GM18870 (cell line): ENCODE results near the gene ZFAND6.
"Not testable (repeated sequence)": the region's sequence is repeated elsewhere in the genome, so short reads cannot be mapped to it uniquely, and the experiment has no call there.

Source experiments
- ATAC-seq: cut with Tn5 transposase; IDR thresholded peaks from one replicate; pipeline ENCODE4 v1.9.1; 2021; ENCODE audit warnings: moderate library complexity; ENCODE audit not compliant: unreplicated experiment

The ZFAND6 gene

DNA sequence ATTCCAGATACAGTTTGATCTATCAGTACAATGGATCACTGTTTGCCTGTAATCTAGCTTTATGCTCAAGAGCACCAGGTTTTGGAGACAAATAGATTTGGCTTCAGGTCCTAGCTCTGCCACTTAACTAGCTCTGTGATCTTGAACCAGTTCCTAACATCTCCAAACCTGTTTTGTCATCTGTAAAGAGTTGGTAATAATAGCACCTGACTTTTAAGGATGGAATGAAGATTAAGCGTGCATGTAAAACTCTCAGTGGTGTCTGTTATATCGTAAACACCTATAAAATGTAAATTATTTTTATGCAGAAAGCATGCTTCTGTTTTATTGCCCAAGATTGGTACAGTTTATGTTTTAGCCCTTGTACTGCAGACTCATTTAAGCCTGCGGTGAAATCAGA is 36.5 kb downstream of the ZFAND6 start:
- ATAC-seq, result no peak

DNA sequence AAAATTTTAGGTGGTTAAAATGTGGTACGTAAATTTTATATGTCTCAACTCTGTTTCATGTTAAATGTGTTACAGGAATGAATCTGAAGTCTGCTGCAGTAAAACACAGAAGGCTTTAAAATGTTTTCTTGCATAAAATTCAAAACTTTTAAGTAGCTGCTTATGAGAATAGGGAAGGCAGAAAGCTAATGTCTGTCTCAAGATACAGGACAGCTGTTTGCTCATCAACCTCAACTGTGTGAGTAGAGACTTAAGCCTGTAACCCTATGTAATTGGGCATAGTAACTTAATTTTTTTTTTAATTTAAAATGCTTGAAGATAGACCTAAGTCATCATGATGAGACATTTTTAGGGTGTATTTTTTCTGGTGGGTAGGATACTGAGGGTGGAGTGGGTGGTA is 38.9 kb downstream of the ZFAND6 start:
- ATAC-seq, result no peak

DNA sequence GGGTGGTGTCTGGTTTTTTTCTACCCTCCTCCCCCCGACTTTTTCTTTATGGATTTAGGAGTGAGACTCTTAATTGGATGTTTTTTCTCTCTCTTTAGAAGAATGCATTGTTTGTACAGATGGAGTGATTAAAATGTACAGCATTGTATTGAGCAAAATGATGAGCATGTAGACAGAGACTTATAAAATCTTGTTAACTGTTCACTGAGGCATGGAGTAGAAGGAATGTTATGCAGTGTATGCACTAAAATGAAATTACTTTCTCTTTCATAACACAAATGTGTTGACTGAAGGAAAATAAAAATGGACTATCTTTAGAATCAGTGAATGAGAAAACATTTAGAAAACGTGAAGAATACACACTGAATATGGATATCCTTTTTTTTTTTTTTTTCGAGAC is 39.8 kb downstream of the ZFAND6 start:
- ATAC-seq, result peak; percentile 35

DNA sequence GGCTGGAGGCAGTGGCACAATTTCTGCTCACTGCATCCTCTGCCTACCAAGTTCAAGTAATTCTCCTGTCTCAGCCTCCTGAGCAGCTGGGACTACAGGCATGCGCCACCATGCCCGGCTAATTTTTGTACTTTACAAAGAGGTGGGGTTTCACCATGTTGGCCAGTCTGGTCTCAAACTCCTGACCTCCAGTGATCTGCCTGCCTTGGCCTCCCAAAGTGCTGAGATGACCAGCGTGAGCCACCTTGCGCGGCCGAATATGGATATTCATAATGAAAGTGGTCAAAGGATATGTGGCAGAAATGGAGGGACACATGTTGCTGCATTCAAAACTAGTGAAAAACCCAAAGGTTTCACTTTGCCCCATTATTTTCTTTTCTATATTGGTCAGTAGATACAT is 40.2 kb downstream of the ZFAND6 start:
- ATAC-seq, result peak; percentile 58

DNA sequence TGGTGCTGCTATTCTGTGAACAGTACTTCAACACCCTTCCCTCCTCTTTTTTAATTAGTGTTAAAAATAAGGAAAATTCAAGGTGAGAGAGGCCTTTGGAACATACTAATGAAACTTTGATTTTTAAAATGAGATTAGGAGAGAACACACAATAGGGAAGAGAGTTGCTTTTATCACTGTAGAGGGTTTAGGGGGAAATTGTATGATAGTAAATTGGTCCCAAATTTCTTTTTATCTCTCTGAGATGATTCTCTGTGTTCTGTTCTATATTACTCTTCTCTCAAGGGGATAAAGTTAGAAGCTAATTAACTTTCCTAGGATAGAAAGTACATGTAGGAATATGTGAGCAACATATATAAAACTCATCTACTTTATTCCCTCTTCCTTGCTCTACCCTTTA is 40.8 kb downstream of the ZFAND6 start:
- no peak for ATAC-seq

DNA sequence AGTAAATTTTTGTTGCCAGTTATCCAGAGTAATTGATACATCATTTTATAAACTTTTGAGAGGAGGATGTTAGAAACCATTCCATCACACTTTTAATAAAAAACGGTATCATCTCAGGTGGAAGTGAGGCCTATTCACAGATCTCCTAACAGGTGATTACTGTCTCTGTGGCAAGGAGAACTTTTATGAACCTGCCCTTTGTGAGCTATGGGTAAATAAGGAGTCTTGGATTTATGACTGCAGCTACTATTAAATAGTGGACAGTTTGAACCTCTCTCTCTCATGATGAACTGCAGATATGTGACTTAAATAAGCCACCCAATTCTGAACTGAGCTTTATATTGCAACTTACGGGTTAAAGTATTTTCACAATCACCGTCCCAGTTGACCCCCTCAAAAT is 45.7 kb downstream of the ZFAND6 start:
- ATAC-seq, result no peak

DNA sequence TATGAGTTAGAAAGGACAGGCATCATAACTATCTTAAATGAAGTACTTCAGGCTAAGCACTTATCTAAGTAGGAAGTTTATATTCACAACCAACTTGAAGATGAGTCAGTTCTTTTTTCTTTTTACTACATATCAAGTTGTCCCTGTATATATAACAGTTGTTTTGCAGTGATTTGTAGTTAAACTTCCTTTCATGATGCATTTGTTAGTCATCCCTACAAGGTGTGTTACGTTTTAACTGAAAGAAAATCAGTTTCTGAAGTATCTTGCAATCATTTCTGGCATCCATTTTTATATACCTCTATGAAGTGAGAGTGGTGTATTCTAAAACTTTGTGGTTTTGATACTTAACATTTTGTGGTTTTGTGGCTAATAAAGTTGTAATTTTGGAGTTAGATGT is 46.1 kb downstream of the ZFAND6 start:
- ATAC-seq, result no peak

DNA sequence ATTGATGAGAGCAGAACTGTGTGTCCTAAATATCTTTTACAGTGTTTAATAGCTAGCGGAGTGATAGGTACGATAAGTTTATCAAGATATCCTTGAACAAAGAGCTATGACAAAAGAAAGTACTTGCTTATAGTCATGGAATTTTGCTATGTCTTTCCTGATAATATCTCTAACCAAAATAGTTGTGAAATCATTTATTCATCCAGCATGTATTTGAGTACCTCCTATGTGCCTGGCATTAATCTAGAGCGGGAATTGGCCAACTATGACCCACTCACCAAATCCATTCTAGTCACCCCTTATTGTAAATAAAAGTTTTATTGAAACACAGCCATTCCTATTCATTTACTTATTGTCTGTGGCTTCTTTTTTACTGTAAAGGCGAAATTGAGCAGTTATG is 46.6 kb downstream of the ZFAND6 start:
- ATAC-seq, result no peak

DNA sequence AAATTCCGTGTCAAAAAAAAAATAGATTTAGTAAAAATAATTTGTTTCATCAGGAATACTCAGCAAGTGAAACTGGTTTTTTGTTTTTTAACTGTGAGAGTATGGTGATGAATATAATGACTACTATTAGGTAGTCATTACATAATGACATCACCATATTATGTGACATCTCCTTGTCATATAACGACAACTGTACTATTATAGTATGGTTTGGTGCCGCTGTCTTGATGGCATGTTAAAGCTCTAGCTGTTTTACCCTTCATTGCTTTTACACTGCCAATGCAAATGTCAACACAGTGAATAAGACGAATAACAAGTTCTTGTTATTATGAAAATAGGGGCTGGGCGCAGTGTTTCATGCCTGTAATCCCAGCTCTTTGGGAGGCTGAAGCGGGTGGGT is 47.7 kb downstream of the ZFAND6 start:
- no peak for ATAC-seq

DNA sequence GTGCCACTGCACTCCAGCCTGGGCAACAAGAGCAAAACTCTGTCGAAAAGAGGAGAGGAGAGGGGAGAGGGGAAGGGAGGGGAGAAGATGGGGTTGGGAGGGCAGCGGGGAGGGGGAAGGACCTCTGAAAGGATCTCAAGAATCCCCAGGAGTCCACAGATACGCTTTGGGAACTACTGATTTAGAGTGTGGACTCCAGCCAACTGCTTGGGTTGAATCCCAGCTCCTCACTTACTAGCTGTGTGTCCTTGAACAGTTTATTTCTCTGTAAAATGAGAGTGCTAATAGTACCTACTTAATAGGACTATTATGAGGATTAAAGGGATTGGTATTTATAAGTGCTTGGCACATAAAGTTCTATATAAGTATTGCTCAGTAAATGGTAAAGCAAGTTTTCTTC is 48.3 kb downstream of the ZFAND6 start:
- ATAC-seq, result no peak

DNA sequence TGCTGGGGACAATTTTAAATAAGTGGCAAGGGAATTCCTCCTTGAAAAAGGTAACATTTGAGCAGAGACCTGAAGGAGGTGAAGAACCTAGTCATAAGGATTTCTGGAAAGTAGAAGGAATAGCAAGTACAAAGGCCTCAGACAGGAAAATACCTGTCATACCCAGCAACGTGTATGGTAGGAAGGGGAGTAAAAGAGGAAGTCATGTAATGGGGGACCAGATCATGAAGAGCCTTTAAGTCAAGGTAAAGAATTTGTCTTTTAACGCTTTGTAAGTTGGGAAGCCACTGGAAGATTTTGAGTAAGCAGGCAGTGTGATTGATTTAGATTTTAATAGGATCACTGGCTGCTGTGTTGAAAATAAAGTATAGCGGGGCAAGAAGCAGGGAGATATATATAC is 49.9 kb downstream of the ZFAND6 start:
- ATAC-seq, result no peak

DNA sequence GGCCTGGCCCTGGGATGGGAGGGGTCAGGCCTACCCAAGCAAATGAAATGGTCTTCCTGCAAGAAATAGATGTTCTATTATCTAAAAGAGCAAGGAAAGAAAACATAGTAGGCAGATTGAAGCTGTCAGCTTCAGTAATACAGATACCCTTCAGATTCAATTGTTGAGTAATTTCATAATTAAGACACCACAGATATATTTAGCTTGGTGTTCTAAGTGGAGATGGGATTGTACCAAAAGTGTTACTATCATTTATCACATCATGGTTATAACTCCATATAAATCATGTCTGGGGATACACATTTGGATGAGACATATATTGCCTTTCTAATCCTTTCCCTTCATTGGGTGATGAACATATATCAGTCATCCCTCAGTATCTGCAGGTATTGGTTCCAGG is 51.4 kb downstream of the ZFAND6 start:
- no peak for ATAC-seq

DNA sequence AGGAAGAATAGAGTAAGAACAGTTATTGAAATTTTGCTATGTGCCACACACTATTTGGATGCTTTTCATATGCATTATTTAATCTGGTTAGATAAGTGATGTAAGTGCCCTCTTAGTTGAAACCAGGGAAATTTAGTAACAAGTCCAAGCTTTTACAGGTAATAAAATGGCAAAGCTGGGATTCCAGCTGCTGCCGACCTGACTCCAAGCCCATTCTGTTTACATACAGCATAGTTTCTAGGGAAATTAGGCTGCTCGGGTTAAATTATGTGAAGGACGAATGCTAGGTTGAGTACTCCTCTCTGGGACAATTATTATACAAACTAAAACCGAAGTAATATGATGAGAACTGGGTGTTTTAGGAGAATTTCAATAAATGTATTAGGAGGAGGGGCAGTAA is 54.6 kb downstream of the ZFAND6 start:
- no peak for ATAC-seq

DNA sequence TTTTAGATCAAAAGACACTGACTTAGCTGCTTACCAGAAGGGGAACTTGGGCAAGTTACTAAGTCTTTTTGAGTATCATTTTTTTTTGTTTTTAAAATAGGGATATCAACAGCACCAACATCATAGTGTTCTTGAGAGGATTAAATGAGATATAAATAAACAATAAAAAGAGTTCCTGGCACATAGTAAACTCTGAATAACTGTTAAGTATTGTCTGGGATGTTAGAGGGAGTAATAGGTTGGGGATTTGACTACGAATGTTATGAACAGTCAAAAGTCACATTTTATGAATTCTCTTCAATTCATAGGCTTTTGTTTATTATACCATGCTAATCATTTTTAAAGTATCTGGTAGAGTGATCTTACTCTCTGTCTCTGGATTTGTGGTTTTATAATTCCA is 55.5 kb downstream of the ZFAND6 start:
- no peak for ATAC-seq

DNA sequence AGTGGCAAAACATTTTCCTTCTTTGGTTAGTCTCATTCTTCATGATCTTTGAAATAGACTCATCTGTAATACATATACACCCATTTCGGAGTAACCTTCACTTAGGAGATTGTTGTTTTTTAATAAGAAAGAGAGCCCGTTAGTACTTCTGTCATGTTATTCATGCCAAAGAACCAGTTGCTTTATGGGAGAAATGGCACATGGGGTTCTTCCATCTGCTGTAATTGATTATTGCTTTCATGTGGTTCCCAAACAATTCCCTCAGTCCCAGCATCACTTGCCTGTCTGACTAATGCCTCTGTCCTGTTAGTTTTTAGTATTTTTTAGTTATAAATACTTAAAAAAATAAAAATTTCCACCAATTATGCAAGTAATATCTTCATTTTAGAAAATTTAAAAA is 59.5 kb downstream of the ZFAND6 start:
- no peak for ATAC-seq

DNA sequence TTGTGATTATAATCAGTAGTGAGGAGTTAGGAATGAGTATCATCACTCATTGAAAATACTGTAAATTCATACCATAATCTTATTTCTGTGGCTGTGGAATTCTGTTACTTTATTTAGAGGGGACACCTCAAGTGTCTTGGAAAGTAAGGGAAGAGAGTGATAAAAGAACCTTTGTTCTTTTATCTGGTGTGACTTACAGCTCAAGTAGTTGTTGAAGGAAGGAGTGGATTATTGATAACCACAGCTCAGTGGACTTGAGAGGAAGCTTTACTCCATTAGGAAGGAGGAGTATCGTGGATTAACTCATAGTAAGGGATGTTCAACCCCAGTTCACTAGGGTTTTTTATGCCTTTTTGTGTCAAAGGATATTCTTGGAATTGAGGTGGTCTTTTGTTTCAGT is 61.2 kb downstream of the ZFAND6 start:
- ATAC-seq, result no peak

DNA sequence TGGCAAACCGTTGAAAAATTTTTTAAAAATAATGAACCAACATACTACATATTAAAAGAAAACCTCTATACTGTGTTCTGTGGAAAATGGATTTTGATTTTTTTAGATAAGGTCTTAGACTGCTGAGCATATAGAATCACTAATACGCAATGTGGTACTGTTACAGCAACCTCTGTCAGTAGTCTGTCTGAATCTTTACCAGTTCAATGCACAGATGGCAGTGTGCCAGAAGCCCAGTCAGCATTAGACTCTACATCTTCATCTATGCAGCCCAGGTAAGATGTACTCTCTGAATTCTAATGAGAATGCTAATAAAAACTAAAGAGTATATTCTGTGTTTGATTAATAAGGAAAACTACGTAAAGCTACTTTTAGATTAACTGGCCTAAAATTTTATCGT is 62.1 kb downstream of the ZFAND6 start:
- no peak for ATAC-seq

DNA sequence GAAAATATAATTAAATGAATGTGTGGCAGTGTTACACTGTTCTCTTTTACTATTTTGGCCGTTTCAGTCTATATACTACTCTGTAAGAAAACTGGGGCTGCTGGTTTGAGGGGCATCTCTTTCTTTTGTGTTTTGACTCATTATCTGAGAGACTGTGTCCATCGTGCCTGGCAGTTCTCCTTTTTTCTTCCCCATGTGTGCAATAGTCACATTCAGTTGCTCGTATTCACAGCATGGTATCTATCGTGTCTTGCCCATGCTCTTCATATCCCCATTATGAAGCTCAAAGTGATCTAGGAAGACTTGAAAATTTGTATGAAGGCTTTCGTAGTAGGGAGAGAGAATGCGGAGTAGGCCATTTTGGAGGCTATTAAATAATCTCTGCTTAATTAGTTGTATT is 63.6 kb downstream of the ZFAND6 start:
- no peak for ATAC-seq

DNA sequence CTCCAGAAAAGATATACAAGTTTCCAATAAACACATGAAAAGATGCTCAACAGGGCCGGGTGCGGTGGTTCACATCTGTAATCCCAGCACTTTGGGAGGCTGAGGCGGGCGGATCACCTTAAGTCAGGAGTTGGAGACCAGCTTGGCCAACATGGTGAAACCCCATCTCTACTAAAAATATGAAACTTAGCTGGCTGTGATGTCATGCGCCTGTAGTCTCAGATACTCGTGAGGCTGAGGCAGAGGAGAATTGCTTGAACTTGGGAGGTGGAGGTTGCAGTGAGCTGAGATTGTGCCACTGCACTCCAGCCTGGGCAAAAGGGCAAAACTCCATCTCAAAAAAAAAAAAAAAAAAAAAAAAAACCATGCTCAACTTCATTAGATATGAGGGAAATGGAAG is 67.8 kb downstream of the ZFAND6 start:
- not testable (repeated sequence) for ATAC-seq

DNA sequence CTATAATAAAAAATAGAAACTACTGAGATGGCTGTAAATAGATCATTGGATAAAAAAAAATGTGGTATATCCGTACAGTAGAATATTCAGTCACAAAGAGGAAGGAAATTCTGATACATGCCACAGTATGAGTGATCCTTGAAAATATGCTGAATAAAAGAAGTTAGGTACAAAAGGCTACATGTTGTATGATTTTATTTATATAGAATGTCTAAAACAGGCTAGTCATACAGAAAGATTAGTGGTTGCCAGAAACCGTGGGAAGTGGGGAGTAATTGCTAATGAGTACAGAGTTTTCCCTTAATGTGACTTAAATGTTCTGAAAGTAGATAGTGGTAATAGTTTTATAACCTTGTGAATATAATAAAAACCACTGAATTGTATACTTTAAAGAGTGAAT is 68.4 kb downstream of the ZFAND6 start:
- no peak for ATAC-seq

DNA sequence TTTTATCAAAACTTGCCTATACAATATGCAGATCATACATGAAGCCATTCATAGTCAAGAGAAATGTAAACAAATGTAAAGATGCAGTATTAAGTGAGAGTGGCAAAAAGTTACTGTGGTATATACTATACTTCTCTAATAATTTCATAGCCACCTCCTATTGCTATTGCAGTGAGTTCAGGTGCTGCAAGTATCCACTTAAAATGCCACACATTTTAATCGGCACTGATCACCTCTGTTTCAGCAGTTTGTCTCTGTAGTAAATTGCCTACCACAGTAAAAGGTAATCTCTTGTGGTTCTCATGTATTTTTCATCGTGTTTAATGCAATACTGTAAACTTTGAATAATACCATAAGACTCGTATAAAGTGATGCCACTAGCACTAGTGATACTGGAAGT is 72.9 kb downstream of the ZFAND6 start:
- no peak for ATAC-seq

DNA sequence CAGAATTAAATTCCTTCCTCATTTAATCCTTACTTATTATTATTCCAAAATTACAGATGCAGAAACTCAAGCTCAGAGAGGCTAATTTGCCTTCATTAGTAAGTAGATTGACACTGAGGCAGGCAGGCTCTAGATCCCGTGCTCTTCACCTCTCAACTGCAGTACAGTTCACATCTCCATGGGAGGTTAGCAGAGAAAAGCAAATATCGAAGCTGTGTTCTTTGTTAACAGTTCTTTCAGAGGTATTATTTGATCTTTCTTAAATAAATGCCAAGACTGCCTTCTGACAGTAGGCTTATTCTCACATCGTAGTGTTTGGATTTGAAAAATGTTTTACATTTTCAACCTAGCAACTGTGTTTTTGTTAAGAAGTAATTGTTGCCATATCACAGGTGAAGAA is 77.4 kb downstream of the ZFAND6 start:
- no peak for ATAC-seq

DNA sequence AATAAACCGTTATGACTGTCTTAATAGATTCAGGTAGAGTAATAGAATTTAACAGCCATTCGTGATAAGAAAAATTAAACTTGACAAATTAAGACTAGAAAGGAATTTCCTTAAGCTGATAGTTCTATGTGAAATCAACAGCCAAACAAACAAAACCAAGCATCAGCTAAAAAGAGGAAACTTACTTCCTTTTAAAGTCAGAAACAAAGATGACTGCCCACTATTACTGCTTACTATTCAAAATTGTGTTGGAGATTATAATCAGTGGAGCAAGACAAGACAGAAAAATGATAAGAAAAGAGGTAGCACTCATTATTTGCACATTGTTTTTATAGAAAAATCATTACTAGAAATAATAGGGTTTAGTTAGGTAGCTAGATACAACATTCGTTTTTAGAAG is 79.5 kb downstream of the ZFAND6 start:
- no peak for ATAC-seq

DNA sequence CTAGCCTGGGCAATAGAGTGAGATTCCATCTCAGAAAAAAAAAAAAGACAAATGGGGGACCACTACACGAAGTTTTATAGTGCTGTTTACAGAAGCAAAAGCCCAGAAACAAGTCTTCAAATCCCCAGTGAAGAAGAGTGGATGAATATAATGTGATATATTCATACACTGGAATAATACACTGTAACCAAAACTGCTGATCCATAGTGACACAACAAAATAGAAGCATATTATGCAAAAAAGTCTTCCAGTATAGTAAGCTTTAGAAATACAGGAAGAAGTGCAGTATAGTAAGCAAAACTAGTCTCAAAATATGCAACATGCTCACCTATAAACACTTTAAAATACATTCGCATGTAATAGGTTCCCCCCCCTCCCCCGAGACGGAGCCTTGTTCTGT is 81.4 kb downstream of the ZFAND6 start:
- no peak for ATAC-seq
